ENCODE measurements around the gene CELF2. TPM values are rescaled to one million over a fixed set of nuclear protein-coding genes. Genes with fewer than 3 reads are reported as not detected.

CELF2 gene
- total RNA-seq, 1 experiment from 2014 or later = 28.7 TPM

DNA sequence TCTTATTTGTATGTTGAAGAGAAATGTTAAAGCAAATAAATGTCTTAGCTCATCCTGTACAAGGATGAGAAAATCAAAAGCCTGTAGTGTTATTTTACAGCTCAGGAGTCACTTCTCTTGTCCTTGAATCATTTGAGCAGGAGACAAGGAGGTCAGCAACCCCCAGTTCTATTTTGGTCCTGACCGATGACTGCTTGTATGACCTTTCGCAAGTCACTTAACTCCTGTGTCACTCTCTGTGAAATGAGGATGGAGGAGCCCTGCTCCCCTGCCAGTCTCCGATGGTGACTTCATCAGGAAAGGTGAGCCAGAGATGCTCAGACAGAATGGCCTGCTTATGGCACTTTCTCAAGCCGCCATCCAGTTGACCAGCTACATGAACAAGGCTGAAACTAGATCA, 101.0 kb downstream of the CELF2 start:
- Histone ChIP-seq H2AFZ (ENCODE audit: low read length) (no peak overlapping the region), H4K91ac (ENCODE audit: insufficient read length, low read depth, low read length) (no peak overlapping the region), H3K4ac (ENCODE audit: low read depth, low read length) (no peak overlapping the region), H3K14ac (ENCODE audit: insufficient read depth, low read length) (no peak overlapping the region; the same call in 1 of the 2 replicates), H3T11ph (ENCODE audit: low read length) (no peak overlapping the region), H2BK120ac (ENCODE audit: low read depth, low read length, poor library complexity, severe bottlenecking) (no peak overlapping the region), H3K27me3 (ENCODE audit: insufficient read depth, low read length) (no peaks in the 10 kb centered on the region), H3K23ac (ENCODE audit: insufficient read length, low read depth, low read length) (no peak overlapping the region), H3K9ac (ENCODE audit: extremely low read depth, insufficient read length, low read length) (no peak overlapping the region), H4K8ac (replicated peaks; ENCODE audit: insufficient read length, low read depth, low read length) (no peak overlapping the region), H2AK5ac (ENCODE audit: insufficient read length, low read length) (no peak overlapping the region), H2BK5ac (ENCODE audit: insufficient read length, low read length) (no peak overlapping the region), H2BK15ac (ENCODE audit: low read depth, low read length) (no peak overlapping the region), H3K9me3 (ENCODE audit: control insufficient read depth, low read depth, low read length) (no peaks in the 10 kb centered on the region), H3K56ac (ENCODE audit: insufficient read length, low read depth, low read length) (no peak overlapping the region), H2BK20ac (ENCODE audit: low read depth, low read length, poor library complexity, severe bottlenecking) (no peak overlapping the region), H4K5ac (ENCODE audit: insufficient read length, low read depth, low read length) (no peak overlapping the region), H3K79me2 (ENCODE audit: insufficient read depth, low read length) (no peaks in the 10 kb centered on the region), H2BK12ac (ENCODE audit: insufficient read length, low read depth, low read length) (no peak overlapping the region), H3K79me1 (ENCODE audit: insufficient read depth, low read depth, low read length, poor library complexity, severe bottlenecking) (no peaks in the 10 kb centered on the region), H3K4me2 (ENCODE audit: insufficient read depth, insufficient read length, low read length) (no peak overlapping the region), H3K27ac (ENCODE audit: insufficient read length, low read depth, low read length) (no peak overlapping the region), H3K23me2 (ENCODE audit: insufficient read length, low read depth, low read length, poor library complexity, severe bottlenecking) (no peaks in the 10 kb centered on the region), H4K20me1 (ENCODE audit: control insufficient read depth, insufficient read depth, insufficient read length) (no peaks in the 10 kb centered on the region), H3K18ac (ENCODE audit: insufficient read length, low read depth, low read length) (no peak overlapping the region), H3K4me1 (ENCODE audit: insufficient read depth, low read length) (no peaks in the 10 kb centered on the region)
- no peak overlapping the region for H3K27ac Mint-ChIP-seq
- peaks cover 26 to 28% of the 10 kb centered on the region in 2 experiments for H3K4me1 Mint-ChIP-seq
- no peak for DNase-seq
- no CpG with 5 or more reads among the region's 4 CpGs for WGBS (ENCODE audit: extremely low coverage, insufficient read length, low lambda C conversion rate)
- no peaks in the 10 kb centered on the region for H3K36me3 Mint-ChIP-seq (ENCODE audit: insufficient read depth in 1 of 3, low read depth in 3 of 3)
- H3K27me3 Mint-ChIP-seq (ENCODE audit: low read depth) = no peaks in the 10 kb centered on the region
- H3K9me3 Mint-ChIP-seq = no peaks in the 10 kb centered on the region
- TF ChIP-seq, protein P1, sequence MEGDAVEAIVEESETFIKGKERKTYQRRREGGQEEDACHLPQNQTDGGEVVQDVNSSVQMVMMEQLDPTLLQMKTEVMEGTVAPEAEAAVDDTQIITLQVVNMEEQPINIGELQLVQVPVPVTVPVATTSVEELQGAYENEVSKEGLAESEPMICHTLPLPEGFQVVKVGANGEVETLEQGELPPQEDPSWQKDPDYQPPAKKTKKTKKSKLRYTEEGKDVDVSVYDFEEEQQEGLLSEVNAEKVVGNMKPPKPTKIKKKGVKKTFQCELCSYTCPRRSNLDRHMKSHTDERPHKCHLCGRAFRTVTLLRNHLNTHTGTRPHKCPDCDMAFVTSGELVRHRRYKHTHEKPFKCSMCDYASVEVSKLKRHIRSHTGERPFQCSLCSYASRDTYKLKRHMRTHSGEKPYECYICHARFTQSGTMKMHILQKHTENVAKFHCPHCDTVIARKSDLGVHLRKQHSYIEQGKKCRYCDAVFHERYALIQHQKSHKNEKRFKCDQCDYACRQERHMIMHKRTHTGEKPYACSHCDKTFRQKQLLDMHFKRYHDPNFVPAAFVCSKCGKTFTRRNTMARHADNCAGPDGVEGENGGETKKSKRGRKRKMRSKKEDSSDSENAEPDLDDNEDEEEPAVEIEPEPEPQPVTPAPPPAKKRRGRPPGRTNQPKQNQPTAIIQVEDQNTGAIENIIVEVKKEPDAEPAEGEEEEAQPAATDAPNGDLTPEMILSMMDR (conservative IDR thresholded peaks at IDR 0.05) = no peak
- no peak overlapping the region for H3K4me3 Mint-ChIP-seq
